Testis (tissue), 3 donors: ENCODE results near the gene MAPKAP1. TPM values are rescaled to one million over a fixed set of nuclear protein-coding genes. Genes with fewer than 3 reads are reported as not detected.

Experiments
- DNase-seq: peaks from one replicate; pipeline ENCODE4 v3.0.0-alpha.2; 2019
- H3K27ac ChIP-seq, 2 donors: fragments of 200-600 bp; sonication (generic); one replicate each; pipeline ENCODE4 v1.5.1; 2019
- H3K27me3 ChIP-seq: fragments of 200-600 bp; sonication (generic); one replicate; pipeline ENCODE4 v1.5.1; 2019
- H3K36me3 ChIP-seq: fragments of 200-600 bp; sonication (generic); one replicate; pipeline ENCODE4 v1.5.1; 2017; ENCODE audit warnings: low read depth; ENCODE audit errors: missing control alignments
- H3K4me1 ChIP-seq: fragments of 200-600 bp; sonication (generic); one replicate; pipeline ENCODE4 v1.5.1; 2019
- H3K4me3 ChIP-seq, 2 donors: fragments of 200-600 bp; sonication (generic); one replicate each; pipeline ENCODE4 v1.5.1; 2017 to 2019
- H3K9me3 ChIP-seq: fragments of 200-600 bp; sonication (generic); one replicate; pipeline ENCODE4 v1.5.1; 2017
- POLR2A ChIP-seq: fragments of 450-650 bp; IDR thresholded peaks from one replicate; pipeline ENCODE4 v1.6.1; 2017; ENCODE audit warnings: antibody characterized with exemption, mild to moderate bottlenecking, moderate library complexity
- WGBS, 2 donors: methylation state at CpG; one replicate each; pipeline ENCODE4 v1.1.5; 2018; 5-methylcytosine and 5-hydroxymethylcytosine counted together
- intact Hi-C: fragments of 100-400 bp; cut with DNase I; formaldehyde crosslinking; loops from one replicate; pipeline ENCODE4 v1.15.1; 2023; ENCODE audit warnings: low total_unique reads
- polyA plus RNA-seq: library from polyadenylated mRNA; stranded (reverse); fragments of 350-450 nt; fragmentation: Illumina TruSeq; extraction: RNeasy Lipid Tissue Mini Kit (QIAGEN cat#74804); gene quantifications from one replicate; pipeline ENCODE4 v1.2.3, GENCODE V29; 2014; ENCODE audit warnings: low read depth, low replicate concordance; ENCODE audit not compliant: insufficient read depth
- total RNA-seq, 2 donors: library from RNA; depleted of rRNA; stranded (reverse); fragments of >200 nt; gene quantifications; one replicate each; pipeline ENCODE4 v1.2.3, GENCODE V29; 2016
- TF ChIP-seq, protein P1 (sequence below), 3 experiments: fragments of 450-650 bp in 2 of 3; fragments of 200-600 bp in 1 of 3; sonication (generic) in 1 of 3; IDR thresholded peaks; one replicate each; pipeline ENCODE4 v1.5.1; 2016 to 2019; ENCODE audit warnings: antibody characterized with exemption in 3 of 3, mild to moderate bottlenecking in 2 of 3, moderate library complexity in 1 of 3

The MAPKAP1 gene
- total and polyA plus RNA-seq, 3 donors from 2014 or later: 112 to 135 (median 115) TPM

DNA sequence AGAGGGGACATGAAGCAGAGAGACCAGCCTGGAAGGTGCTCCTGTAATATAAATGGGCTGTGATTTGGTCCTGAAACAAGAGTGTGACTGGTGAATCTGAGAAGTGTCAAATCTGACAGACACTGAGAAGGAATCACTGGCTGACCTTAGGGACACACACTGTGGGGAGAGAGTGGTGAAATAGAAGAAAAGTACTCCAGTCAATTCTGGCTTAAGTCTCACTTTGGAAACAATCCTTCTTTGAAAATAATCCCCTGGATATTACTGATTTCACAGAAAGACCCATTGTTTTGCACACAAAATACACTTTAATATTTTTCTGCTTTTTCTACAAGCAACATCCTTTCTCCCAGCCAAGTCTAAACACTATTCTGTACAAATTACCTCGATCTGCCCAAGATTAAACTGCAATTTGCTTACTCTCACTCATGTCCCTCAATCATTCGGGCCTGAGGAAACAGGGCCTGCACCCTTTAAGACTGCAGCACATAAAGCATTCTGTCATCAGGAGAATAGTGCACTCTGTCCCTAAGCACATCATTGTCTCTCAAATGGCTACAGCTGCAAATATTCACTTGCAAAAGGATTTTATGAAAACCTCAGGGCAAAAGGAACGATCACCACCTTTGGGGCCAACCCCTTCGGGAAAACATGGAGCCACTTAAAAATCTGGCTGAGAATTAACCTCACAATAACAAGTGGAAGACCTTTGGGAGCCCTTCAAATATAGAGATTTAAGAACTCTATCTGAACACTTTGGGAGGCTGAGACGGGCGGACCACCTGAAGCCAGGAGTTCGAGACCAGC, 68.6 kb downstream of the MAPKAP1 start:
- H3K36me3 ChIP-seq: no peaks in the 10 kb centered on the region
- intact Hi-C loops: no loop called here
- DNase-seq: no peak
- TF ChIP-seq POLR2A: no peak
- TF ChIP-seq, protein P1, sequence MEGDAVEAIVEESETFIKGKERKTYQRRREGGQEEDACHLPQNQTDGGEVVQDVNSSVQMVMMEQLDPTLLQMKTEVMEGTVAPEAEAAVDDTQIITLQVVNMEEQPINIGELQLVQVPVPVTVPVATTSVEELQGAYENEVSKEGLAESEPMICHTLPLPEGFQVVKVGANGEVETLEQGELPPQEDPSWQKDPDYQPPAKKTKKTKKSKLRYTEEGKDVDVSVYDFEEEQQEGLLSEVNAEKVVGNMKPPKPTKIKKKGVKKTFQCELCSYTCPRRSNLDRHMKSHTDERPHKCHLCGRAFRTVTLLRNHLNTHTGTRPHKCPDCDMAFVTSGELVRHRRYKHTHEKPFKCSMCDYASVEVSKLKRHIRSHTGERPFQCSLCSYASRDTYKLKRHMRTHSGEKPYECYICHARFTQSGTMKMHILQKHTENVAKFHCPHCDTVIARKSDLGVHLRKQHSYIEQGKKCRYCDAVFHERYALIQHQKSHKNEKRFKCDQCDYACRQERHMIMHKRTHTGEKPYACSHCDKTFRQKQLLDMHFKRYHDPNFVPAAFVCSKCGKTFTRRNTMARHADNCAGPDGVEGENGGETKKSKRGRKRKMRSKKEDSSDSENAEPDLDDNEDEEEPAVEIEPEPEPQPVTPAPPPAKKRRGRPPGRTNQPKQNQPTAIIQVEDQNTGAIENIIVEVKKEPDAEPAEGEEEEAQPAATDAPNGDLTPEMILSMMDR (IDR thresholded peaks at IDR 0.05): no peak
- H3K9me3 ChIP-seq: no peaks in the 10 kb centered on the region
- no peaks in the 10 kb centered on the region for H3K27me3 ChIP-seq
- H3K27ac ChIP-seq: no peak overlapping the region
- WGBS, 2 donors: 78 to 86% methylated on average over 7 of the region's 7 CpGs
- peaks cover 3% of the 10 kb centered on the region for H3K4me1 ChIP-seq
- no peak overlapping the region for H3K4me3 ChIP-seq

DNA sequence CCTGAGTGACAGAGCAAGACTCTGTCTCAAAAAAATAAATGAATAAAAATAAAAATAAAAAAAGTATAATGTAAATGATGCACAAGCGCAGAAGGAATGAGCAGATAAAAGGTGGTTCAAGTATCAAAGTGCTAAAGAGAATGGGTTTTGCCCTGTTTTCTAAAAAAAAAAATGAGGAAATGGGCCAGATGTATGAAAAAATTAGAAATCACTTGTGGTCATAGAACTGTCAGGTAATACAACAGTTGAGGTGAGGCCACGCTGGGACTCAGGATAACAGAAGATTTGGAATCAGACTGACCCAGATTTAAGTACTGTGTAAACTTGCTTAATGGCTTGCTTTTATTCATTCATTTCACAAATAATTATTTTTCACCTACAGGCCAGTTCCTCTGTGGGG, 69.8 kb downstream of the MAPKAP1 start:
- Histone ChIP-seq H3K4me1 (peaks cover 8% of the 10 kb centered on the region), H3K36me3 (no peaks in the 10 kb centered on the region), H3K4me3 (no peak overlapping the region), H3K27me3 (no peaks in the 10 kb centered on the region), H3K9me3 (no peaks in the 10 kb centered on the region), H3K27ac (no peak overlapping the region)
- no peak for DNase-seq
- WGBS, 2 donors: 91 to 98% methylated on average over 2 of the region's 2 CpGs
- intact Hi-C loops: no loop called here
- TF ChIP-seq, protein P1 (IDR thresholded peaks at IDR 0.05): no peak
- no peak for TF ChIP-seq POLR2A

DNA sequence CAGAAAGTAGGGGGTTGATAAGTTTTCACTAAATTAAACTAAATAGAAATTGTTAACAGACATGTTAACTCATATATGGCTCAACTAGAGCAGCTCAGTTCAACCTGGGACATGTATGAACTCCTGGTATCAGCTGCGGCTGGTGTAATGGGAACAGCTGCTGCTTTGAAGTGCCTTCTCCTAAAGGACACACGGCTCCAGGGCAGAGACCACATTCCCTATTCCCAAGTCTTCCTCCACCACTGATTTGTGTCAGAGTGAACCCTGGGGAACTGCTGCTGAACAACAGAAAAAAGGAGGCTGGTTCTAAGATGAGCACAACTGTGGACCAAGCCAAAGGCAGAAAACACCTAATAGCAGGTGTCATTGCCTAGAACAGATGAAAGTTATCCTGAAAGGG, 71.1 kb downstream of the MAPKAP1 start:
- intact Hi-C loops: no loop called here
- DNase-seq: no peak
- Histone ChIP-seq H3K27me3 (no peaks in the 10 kb centered on the region), H3K4me3 (no peak overlapping the region), H3K36me3 (no peaks in the 10 kb centered on the region), H3K27ac (no peak overlapping the region), H3K4me1 (peaks cover 8% of the 10 kb centered on the region), H3K9me3 (no peaks in the 10 kb centered on the region)
- 66 to 82% methylated on average over 2 of the region's 2 CpGs for WGBS, 2 donors
- TF ChIP-seq, protein P1 (IDR thresholded peaks at IDR 0.05): no peak

DNA sequence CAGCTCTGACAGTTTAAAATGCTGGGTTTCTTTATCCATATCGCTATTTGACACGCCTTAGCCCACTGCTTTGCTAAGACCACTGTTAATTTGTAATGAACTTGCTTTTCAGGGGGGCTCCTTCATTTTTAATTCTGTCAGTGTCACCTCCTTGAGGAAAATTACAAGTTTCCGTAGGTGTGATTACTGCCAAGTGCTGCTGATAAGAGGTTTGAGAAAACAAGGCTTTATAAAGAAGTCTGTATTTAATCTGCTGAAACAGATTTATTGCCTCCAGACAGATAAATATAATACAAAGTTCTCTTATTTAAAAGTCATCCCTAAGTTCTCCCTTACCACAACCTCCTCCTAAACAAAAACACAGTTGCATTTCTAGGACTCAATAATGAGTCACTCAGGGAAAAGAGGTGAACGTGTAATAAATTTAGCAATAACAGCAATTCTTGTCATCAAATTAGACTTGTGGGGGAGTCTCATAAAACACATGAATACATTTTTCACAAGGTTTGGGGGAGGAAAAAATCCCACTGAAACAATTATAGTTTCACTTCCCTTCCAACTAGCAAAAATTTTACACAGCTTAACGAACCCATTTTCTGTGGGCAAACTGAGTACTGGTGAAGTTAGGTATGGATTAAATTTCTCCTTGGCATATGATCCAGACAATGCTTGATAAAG, 72.8 kb downstream of the MAPKAP1 start:
- intact Hi-C loops: no loop called here
- Histone ChIP-seq H3K27me3 (no peaks in the 10 kb centered on the region), H3K4me3 (no peak overlapping the region), H3K9me3 (no peaks in the 10 kb centered on the region), H3K36me3 (no peaks in the 10 kb centered on the region), H3K27ac (no peak overlapping the region), H3K4me1 (peaks cover 8% of the 10 kb centered on the region)
- TF ChIP-seq, protein P1 (IDR thresholded peaks at IDR 0.05): no peak
- TF ChIP-seq POLR2A: no peak
- DNase-seq: no peak
- 52 to 79% methylated on average over 5 of the region's 5 CpGs for WGBS, 2 donors
